ENCODE data around the gene GNAL. TPM values are rescaled to one million over a fixed set of nuclear protein-coding genes. Genes with fewer than 3 reads are reported as not detected.

Gene GNAL
- total RNA-seq, 4 donors from 2014 or later: 4.4 to 35.4 (median 9.1) TPM

DNA sequence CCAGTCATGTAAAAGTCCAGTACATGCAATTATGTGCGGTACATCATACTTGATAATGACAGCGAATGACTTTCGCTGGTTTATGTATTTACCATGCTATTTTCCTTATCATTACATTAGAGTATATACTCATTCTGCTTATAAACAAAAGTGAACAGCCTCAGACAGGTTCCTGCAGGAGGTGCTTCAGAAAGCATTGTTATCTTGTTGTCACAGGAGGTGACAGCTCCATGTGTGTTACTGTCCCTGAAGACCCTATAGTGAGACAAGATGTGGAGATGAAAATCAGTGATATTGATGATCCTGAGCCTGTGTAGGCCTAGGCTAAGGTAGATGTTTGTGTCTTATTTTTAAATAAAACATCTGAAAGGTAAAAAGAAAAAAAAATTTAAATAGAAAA is 234.4 kb downstream of the GNAL start:
- TF ChIP-seq, protein P1, sequence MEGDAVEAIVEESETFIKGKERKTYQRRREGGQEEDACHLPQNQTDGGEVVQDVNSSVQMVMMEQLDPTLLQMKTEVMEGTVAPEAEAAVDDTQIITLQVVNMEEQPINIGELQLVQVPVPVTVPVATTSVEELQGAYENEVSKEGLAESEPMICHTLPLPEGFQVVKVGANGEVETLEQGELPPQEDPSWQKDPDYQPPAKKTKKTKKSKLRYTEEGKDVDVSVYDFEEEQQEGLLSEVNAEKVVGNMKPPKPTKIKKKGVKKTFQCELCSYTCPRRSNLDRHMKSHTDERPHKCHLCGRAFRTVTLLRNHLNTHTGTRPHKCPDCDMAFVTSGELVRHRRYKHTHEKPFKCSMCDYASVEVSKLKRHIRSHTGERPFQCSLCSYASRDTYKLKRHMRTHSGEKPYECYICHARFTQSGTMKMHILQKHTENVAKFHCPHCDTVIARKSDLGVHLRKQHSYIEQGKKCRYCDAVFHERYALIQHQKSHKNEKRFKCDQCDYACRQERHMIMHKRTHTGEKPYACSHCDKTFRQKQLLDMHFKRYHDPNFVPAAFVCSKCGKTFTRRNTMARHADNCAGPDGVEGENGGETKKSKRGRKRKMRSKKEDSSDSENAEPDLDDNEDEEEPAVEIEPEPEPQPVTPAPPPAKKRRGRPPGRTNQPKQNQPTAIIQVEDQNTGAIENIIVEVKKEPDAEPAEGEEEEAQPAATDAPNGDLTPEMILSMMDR (IDR thresholded peaks at IDR 0.05 in 4 of 5, conservative IDR thresholded peaks at IDR 0.05 in 1 of 5): no peak
- no peak for TF ChIP-seq POLR2A (IDR thresholded peaks at IDR 0.05)
- no peaks in the 10 kb centered on the region for H3K27me3 ChIP-seq
- no peak for ATAC-seq
- H3K4me3 ChIP-seq: no peak overlapping the region
- no peak overlapping the region for H3K27ac ChIP-seq
- intact Hi-C loops (cut with DNase I; ENCODE audit: low total_unique reads) (no loop called here), in situ Hi-C loops (cut with MboI; ENCODE audit: low sequenced_read_pairs in 4 of 4) (no loop called here)
- H3K4me1 ChIP-seq: no peaks in the 10 kb centered on the region
- H3K9me3 ChIP-seq: no peaks in the 10 kb centered on the region
- DNase-seq: no peak
- H3K36me3 ChIP-seq: no peaks in the 10 kb centered on the region

DNA sequence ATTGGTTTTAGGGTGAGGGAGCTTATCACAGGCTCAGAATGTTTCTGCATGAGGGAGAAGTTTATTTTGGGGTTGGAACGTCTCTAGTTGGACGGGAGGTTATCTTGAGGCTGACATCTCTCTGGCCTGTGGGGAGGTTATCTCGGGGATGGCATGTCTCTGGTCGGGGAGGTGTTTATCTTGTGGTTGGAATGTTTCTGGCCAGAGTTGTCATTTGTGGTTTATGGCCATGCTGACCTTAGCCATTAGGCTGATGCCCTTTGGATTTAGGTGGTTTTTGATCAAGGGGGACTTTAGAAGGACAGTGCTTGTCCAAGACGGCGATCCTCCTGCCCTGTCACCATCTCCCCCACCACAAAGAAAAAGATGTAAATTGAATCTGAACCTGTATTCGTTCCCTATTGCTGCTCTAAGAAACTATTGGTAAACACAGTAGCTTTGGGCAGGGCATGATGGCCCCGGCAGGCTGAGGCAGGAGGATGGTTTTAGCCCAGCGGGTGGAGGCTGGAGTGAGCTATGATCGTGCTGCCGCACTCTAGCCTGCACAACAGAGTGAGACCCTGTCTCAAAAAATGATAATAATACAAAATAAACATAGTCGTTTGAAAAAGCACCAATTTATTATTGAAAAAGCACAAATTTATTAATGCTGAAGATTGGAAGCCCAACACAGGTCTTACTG is 236.9 kb downstream of the GNAL start:
- TF ChIP-seq POLR2A (IDR thresholded peaks at IDR 0.05): no peak
- TF ChIP-seq, protein P1 (IDR thresholded peaks at IDR 0.05 in 4 of 5, conservative IDR thresholded peaks at IDR 0.05 in 1 of 5): no peak
- Histone ChIP-seq H3K27ac (no peak overlapping the region), H3K27me3 (no peaks in the 10 kb centered on the region), H3K4me3 (no peak overlapping the region), H3K36me3 (no peaks in the 10 kb centered on the region), H3K4me1 (no peaks in the 10 kb centered on the region), H3K9me3 (no peaks in the 10 kb centered on the region)
- in situ Hi-C loops (cut with MboI; ENCODE audit: low sequenced_read_pairs in 4 of 4) (no loop called here), intact Hi-C loops (cut with DNase I; ENCODE audit: low total_unique reads) (no loop called here)
- no peak for ATAC-seq
- no peak for DNase-seq

DNA sequence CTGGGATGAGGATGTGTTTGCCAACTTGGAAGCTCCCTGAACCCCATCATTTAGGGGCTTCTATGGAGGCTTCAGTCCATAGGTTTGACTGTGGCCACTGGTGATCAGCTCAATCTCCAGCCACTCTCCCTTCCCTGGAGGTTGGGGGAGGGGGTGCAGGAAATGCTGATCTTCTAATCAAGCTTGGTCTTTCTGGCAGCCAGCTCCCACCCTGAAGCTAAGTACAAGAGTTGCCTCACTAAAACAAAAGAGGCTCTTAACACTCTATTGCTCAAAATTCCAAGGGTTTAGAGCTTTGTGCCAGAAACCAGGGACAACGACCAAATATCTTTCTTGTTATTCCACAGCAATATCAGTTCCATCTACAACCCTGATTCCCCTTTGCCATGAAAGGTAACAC is 238.4 kb downstream of the GNAL start:
- Histone ChIP-seq H3K4me3 (no peak overlapping the region), H3K27me3 (no peaks in the 10 kb centered on the region), H3K4me1 (no peaks in the 10 kb centered on the region), H3K27ac (no peak overlapping the region), H3K9me3 (no peaks in the 10 kb centered on the region), H3K36me3 (no peaks in the 10 kb centered on the region)
- intact Hi-C loops (cut with DNase I; ENCODE audit: low total_unique reads) (no loop called here), in situ Hi-C loops (cut with MboI; ENCODE audit: low sequenced_read_pairs in 4 of 4) (no loop called here)
- ATAC-seq: no peak
- TF ChIP-seq POLR2A (IDR thresholded peaks at IDR 0.05): no peak
- TF ChIP-seq, protein P1 (IDR thresholded peaks at IDR 0.05 in 4 of 5, conservative IDR thresholded peaks at IDR 0.05 in 1 of 5): no peak
- no peak for DNase-seq

DNA sequence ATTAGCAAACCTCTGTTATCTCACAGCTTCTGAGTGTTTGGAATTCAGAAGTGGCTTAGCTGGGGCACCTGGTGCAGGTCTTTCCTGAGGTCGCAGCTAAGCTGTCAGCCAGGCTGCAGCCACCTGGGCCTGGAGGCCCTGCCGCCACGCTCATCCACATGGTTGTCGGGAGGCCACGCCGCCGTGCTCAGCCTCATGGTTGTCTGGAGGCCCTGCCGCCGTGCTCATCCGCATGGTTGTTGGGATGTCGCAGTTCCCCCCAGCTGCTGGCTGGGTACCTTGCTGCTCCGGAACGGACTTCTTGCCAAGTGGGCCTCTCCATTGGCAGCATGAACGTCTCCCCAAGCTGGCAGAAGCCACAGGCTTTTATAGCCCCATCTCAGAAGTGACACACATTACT is 243.3 kb downstream of the GNAL start:
- no peaks in the 10 kb centered on the region for H3K9me3 ChIP-seq
- TF ChIP-seq, protein P1 (IDR thresholded peaks at IDR 0.05 in 4 of 5, conservative IDR thresholded peaks at IDR 0.05 in 1 of 5): no peak
- no peak for DNase-seq
- in situ Hi-C loops (cut with MboI; ENCODE audit: low sequenced_read_pairs in 4 of 4) (loop anchor here in 3 of 4 donors (5.0 to 10.0 kb wide), 4 partner anchors 62 to 112 kb away; no protein-coding TSS in a partner anchor), intact Hi-C loops (cut with DNase I; ENCODE audit: low total_unique reads) (no loop called here)
- H3K36me3 ChIP-seq: no peaks in the 10 kb centered on the region
- no peaks in the 10 kb centered on the region for H3K4me1 ChIP-seq
- no peak overlapping the region for H3K27ac ChIP-seq
- no peaks in the 10 kb centered on the region for H3K27me3 ChIP-seq
- no peak overlapping the region for H3K4me3 ChIP-seq
- no peak for ATAC-seq

Small RNA genes within 50 kb of the gene (microRNA-seq; reads per million reads assigned to microRNA genes)
- gene MIR7153 (ENCODE audit: borderline replicate concordance in 2 of 2): 0 reads per million in 2 donors

Other genes starting within 250 kb of the GNAL start
- gene SLC35G4, start 79.7 kb upstream of the GNAL start, total RNA-seq: not detected
- 100 to 1,000 TPM; 347 to 634 (median 407) TPM for gene CHMP1B, start 162.1 kb downstream of the GNAL start, total RNA-seq
- 10 to 100 TPM; 11.0 to 33.6 (median 24.8) TPM for gene MPPE1, start 219.1 kb downstream of the GNAL start, total RNA-seq